GM12892 (cell line): ENCODE results near the gene CCDC88C.

Experiments used
- POLR2A ChIP-seq: IDR thresholded peaks from 2 replicates; pipeline ENCODE4 v1.6.1; 2011; ENCODE audit warnings: low read depth, low read length, control low read depth
- POLR2AphosphoS5 ChIP-seq: IDR thresholded peaks from 2 replicates; pipeline ENCODE4 v1.6.1; 2011; ENCODE audit warnings: low read depth, low read length, control low read depth

DNA sequence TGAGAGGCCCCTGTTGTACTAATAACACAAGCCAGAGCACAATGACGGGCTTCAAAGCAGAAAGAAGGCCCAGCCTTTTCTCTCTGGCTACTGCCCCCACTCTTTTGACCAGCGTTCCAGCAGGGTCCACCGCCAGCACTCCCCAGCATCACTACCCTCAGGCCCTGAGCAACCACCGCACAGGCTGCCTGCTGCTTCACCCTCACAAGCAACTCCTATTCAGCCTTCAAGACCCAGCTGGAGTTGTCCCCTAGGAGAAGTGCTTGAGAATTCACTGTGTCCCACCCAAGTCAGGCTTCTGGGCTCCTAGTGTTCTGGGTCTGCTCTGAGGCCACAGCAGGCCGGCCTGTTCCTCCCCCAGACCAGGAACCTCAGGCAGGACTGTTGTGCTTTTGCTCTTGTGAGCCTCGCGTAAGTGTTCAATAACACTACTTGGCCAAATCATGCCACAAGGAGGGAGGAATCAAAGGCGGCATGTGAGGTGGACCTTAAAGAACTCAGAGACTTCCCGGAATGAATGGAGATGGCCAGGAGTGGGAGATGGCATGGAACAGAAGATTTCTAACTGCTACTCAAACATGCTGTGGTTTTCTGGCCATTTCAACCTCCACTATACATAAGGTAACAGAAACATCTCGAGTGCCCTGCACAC, 89.8 kb downstream of the CCDC88C start:
- no peak for TF ChIP-seq POLR2A
- TF ChIP-seq POLR2AphosphoS5, result no peak
